LNCAP (cell line): ENCODE results near the gene PIK3R1.
A peak's percentile ranks its signal among the peaks of the same experiment; 100 is the strongest.

Experiments used
- CTCF ChIP-seq: fragments of 450-650 bp; IDR thresholded peaks from 2 replicates; pipeline ENCODE4 v1.5.1; 2017; ENCODE audit warnings: mild to moderate bottlenecking

PIK3R1 gene

GRCh38 chr5:68277431-68277830 lies 61.9 kb downstream of the PIK3R1 start:
- TF ChIP-seq CTCF, result no peak

DNA sequence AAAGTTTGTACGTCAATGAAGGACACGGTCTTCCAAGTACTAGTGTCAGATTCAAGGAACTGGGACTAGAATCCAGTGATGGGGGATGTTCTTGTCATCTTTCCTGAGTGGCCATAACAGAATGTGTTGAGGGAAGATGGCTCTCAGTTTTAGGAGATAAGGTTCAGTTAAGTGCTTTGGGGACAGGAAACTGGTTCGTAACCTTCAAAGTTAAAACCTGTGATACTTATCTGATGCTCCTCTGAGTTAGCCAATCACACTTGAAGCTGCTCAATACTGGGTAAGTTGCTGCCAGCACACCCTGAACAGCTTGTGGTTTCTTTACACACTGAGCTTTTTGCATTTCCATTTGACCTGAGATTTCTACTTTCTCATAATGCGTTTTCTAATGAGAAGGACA lies 64.4 kb downstream of the PIK3R1 start:
- no peak for TF ChIP-seq CTCF

- TF ChIP-seq CTCF, result no peak
Measured at GRCh38 chr5:68282001-68282400, 66.4 kb downstream of the PIK3R1 start.

DNA sequence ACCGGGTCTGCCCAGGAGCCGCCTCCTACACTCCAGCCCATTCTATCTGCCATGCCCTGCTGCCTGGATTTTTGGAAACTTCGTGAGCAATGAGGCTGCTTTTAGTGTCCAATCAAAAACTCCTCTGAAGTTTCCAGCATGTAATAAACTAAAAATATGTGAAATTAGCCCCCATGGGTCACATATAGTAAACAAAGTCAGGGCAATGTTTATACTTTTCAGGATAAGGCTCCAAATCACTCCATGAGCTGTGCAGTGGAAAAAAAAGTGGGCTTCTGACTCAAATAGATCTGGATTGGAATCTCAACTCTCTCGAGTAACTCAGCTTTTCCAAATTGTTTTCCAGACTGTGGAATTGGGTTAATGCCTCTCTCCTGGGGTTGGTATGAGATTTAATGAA lies 68.2 kb downstream of the PIK3R1 start:
- TF ChIP-seq CTCF, result no peak

DNA sequence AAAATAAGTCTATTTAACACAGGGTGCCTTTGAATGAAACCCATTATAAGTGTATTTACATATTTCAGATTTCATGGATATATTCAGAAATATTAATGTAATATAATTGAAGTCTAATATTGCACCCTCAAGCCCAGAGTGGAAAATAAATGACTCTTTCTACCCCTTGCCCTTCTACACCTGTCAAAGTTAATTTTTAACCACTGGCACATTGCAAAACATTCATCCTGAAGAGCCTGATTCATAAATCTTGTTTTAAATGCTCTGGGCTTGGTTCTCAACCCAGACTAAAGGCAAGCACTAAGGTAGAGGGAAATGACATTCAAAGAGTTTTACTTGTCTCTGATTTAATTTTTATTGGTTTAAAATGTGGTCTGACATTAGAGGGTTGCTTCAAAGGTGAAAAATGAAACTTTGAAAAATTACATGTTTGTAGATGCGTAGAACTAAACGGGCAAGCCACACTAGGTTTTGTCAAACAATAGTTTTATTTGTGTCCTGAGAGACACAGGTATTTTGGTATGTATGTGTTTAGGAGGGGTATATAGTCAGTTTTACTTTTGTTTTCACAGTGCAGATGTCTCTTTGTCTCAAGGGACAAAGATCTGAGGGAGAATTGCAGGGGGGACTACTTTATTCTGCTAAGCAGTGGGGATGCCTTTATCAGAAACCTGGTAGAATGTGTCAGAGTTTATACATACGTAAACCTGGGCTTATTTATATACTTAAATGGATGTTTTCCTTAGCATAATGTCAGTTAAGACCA lies 69.7 kb downstream of the PIK3R1 start:
- TF ChIP-seq CTCF, result no peak

GRCh38 chr5:68285851-68286611 lies 70.5 kb downstream of the PIK3R1 start:
- peak; percentile 83 for TF ChIP-seq CTCF

DNA sequence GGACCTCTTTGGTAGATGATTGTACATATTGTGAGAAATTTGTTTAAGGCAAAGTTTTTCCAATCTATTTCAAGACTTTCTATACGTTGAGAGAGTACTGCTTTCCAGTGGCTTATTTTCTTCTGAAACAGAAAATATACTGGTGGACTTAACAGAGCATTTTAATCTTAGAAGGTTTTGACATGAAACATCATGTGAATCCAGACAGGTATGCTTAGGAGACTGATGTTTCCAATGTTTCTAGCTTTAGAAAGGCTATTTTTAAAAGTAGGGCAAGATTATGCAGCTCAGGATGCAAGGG lies 71.0 kb downstream of the PIK3R1 start:
- TF ChIP-seq CTCF, result peak; percentile 0; the same call in 1 of the 2 replicates
